Astrocyte (in vitro differentiated cells and primary cell): ENCODE data around the gene ADAM8.

Source experiments
- EZH2 ChIP-seq: IDR thresholded peaks from 2 replicates; pipeline ENCODE4 v1.6.1; 2012; ENCODE audit warnings: mild to moderate bottlenecking, low read length, inconsistent platforms; ENCODE audit not compliant: insufficient read depth
- TF ChIP-seq, protein P1 (sequence below): IDR thresholded peaks from 2 replicates; pipeline ENCODE4 v1.5.1; 2011; ENCODE audit warnings: low read depth, mild to moderate bottlenecking, inconsistent platforms, low read length, moderate library complexity; ENCODE audit not compliant: insufficient read depth

- TF ChIP-seq, protein P1, sequence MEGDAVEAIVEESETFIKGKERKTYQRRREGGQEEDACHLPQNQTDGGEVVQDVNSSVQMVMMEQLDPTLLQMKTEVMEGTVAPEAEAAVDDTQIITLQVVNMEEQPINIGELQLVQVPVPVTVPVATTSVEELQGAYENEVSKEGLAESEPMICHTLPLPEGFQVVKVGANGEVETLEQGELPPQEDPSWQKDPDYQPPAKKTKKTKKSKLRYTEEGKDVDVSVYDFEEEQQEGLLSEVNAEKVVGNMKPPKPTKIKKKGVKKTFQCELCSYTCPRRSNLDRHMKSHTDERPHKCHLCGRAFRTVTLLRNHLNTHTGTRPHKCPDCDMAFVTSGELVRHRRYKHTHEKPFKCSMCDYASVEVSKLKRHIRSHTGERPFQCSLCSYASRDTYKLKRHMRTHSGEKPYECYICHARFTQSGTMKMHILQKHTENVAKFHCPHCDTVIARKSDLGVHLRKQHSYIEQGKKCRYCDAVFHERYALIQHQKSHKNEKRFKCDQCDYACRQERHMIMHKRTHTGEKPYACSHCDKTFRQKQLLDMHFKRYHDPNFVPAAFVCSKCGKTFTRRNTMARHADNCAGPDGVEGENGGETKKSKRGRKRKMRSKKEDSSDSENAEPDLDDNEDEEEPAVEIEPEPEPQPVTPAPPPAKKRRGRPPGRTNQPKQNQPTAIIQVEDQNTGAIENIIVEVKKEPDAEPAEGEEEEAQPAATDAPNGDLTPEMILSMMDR, result no peak
- no peak for TF ChIP-seq EZH2
Observed at GRCh38 chr10:133313192-133313591, 36.5 kb upstream of the ADAM8 start.
